ENCODE data around the gene L1CAM.

The L1CAM gene

GRCh38 chrX:153922932-153923857 lies 37.2 kb upstream of the L1CAM start:
- no peak for DNase-seq

GRCh38 chrX:153921511-153922446 lies 35.8 kb upstream of the L1CAM start:
- no peak for DNase-seq

- no peak for DNase-seq
Observed at GRCh38 chrX:153921070-153921469, 35.1 kb upstream of the L1CAM start.

- DNase-seq, result no peak
Observed at GRCh38 chrX:153920546-153920945, 34.6 kb upstream of the L1CAM start.

- no peak for DNase-seq
Observed at GRCh38 chrX:153919281-153919680, 33.3 kb upstream of the L1CAM start.

GRCh38 chrX:153917869-153918268 lies 31.9 kb upstream of the L1CAM start:
- DNase-seq, result no peak

GRCh38 chrX:153913701-153914100 lies 27.7 kb upstream of the L1CAM start:
- no peak for DNase-seq

GRCh38 chrX:153913211-153913610 lies 27.2 kb upstream of the L1CAM start:
- DNase-seq, result no peak

GRCh38 chrX:153911798-153912197 lies 25.8 kb upstream of the L1CAM start:
- no peak for DNase-seq

- DNase-seq, result no peak
Observed at GRCh38 chrX:153910446-153910845, 24.5 kb upstream of the L1CAM start.

GRCh38 chrX:153909980-153910360 lies 24.0 kb upstream of the L1CAM start:
- DNase-seq, result no peak

GRCh38 chrX:153909024-153909979 lies 23.3 kb upstream of the L1CAM start:
- DNase-seq, result no peak

GRCh38 chrX:153908219-153908860 lies 22.4 kb upstream of the L1CAM start:
- DNase-seq, result no peak

GRCh38 chrX:153907456-153907855 lies 21.5 kb upstream of the L1CAM start:
- DNase-seq, result no peak

GRCh38 chrX:153906126-153906917 lies 20.3 kb upstream of the L1CAM start:
- no peak for DNase-seq

GRCh38 chrX:153905481-153906095 lies 19.6 kb upstream of the L1CAM start:
- no peak for DNase-seq

- no peak for DNase-seq
Observed at GRCh38 chrX:153903991-153904957, 18.3 kb upstream of the L1CAM start, which contains the start of gene AVPR2. Gene AVPR2, plus strand, starts transcription at chrX:153904673. Its CDS starts 473 bp downstream, at chrX:153905146.

- DNase-seq, result no peak
Observed at GRCh38 chrX:153903238-153903980, 17.4 kb upstream of the L1CAM start.

- no peak for DNase-seq
Observed at GRCh38 chrX:153902385-153902784, 16.4 kb upstream of the L1CAM start.
